ENCODE measurements around the gene RNF186.

DNA sequence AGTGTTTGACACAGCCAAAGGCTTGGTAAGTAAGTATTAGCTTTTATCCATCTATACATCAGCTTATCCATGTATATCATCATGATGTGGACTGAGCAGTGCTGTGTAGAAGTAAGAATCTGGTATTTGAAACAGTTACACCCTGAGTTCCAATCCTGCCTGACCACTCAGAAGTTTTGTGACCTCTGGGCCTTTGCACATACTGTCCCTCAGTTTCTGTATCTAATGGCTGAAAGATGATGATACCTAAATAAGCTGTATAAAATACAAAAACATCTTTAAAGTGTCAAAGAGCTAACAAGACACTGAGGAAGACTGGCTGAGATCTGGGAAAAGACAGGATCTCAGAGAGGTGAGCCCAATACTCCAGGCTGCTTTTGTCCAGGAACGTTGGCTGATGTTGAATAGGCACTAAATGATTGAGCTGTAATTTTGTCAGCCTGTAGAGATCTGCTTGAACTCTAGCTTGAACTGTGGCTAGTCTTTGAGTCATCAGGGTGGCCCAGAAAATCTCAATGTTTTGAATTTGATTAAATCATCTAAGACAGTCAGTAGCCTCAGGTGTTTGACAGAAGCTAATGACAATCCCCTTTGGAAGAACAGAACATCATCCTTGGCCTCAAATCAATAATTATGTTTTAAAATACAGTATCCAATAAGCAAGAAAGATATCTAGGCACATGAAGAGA is 46.9 kb upstream of the RNF186 start:
- TF ChIP-seq, protein P1, sequence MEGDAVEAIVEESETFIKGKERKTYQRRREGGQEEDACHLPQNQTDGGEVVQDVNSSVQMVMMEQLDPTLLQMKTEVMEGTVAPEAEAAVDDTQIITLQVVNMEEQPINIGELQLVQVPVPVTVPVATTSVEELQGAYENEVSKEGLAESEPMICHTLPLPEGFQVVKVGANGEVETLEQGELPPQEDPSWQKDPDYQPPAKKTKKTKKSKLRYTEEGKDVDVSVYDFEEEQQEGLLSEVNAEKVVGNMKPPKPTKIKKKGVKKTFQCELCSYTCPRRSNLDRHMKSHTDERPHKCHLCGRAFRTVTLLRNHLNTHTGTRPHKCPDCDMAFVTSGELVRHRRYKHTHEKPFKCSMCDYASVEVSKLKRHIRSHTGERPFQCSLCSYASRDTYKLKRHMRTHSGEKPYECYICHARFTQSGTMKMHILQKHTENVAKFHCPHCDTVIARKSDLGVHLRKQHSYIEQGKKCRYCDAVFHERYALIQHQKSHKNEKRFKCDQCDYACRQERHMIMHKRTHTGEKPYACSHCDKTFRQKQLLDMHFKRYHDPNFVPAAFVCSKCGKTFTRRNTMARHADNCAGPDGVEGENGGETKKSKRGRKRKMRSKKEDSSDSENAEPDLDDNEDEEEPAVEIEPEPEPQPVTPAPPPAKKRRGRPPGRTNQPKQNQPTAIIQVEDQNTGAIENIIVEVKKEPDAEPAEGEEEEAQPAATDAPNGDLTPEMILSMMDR (IDR thresholded peaks at IDR 0.05): no peak
- TF ChIP-seq POLR2A (IDR thresholded peaks at IDR 0.05): no peak

Measured in tibial nerve (tissue), 3 donors.